Measurements from ENCODE around the gene CYP3A4.

The CYP3A4 gene

DNA sequence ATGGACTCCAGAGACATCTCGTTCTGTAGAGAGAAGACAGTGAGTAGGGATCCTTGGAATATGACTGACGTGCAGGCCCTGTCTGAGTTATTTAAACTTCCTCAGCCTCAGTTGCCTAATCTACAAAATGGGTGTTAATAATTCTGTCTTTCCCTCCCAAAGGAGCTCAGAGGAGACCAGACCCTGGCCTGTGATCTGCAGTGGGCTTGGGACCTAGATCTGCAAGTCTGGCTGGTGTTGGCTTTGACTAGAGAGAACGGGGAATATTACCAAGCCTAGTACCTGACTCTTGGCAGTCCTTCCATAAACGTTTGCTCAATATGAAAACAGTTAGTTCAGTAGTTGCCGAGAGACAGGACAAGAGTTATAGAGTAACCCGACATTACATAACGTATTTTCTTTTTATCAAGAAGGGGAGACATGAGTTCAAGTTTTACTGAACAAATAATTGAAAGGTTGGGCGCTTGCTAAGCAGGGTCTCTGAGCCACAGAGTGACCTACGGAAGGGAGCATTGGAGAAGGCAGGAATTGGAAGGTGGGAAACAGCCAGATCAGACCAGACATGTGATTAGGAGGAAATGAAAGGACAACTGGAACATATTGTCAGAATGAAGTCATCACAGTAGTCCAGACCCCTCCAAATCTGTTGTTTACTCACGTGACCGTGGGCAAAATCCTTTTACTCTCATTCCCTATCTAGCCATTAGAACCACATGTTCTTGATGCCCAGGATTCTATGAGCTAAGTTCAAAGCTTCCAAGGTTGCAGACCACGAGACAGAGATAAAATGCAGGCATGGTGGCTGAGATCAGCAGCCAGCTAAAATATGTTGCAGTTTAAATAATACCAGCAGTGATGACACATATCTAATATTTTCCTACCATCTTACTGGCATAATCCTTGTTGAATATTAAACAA lies 10.9 kb upstream of the CYP3A4 start:
- no peaks in the 10 kb centered on the region for H3K27me3 ChIP-seq (ENCODE audit: insufficient read depth, low read depth)
- no peaks in the 10 kb centered on the region for H3K79me2 ChIP-seq (ENCODE audit: insufficient read depth, low read depth)
- H4K20me1 ChIP-seq (ENCODE audit: insufficient read depth), result no peaks in the 10 kb centered on the region
- TF ChIP-seq, protein P1, sequence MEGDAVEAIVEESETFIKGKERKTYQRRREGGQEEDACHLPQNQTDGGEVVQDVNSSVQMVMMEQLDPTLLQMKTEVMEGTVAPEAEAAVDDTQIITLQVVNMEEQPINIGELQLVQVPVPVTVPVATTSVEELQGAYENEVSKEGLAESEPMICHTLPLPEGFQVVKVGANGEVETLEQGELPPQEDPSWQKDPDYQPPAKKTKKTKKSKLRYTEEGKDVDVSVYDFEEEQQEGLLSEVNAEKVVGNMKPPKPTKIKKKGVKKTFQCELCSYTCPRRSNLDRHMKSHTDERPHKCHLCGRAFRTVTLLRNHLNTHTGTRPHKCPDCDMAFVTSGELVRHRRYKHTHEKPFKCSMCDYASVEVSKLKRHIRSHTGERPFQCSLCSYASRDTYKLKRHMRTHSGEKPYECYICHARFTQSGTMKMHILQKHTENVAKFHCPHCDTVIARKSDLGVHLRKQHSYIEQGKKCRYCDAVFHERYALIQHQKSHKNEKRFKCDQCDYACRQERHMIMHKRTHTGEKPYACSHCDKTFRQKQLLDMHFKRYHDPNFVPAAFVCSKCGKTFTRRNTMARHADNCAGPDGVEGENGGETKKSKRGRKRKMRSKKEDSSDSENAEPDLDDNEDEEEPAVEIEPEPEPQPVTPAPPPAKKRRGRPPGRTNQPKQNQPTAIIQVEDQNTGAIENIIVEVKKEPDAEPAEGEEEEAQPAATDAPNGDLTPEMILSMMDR (conservative IDR thresholded peaks at IDR 0.05; ENCODE audit: low read depth, low read length), result no peak
- H3K36me3 ChIP-seq (ENCODE audit: insufficient read depth), result no peaks in the 10 kb centered on the region
- no peak overlapping the region for H3K4me2 ChIP-seq
- no peak overlapping the region for H3K4me3 ChIP-seq (IDR thresholded peaks at IDR 0.05; ENCODE audit: insufficient read depth, low read depth, low read length)
- no peaks in the 10 kb centered on the region for H3K4me1 ChIP-seq (ENCODE audit: low read depth, poor library complexity, severe bottlenecking)
- H2AFZ ChIP-seq (ENCODE audit: low read depth), result no peak overlapping the region
- no peak overlapping the region for H3K9ac ChIP-seq
- H3K27ac ChIP-seq, result no peak overlapping the region

DNA sequence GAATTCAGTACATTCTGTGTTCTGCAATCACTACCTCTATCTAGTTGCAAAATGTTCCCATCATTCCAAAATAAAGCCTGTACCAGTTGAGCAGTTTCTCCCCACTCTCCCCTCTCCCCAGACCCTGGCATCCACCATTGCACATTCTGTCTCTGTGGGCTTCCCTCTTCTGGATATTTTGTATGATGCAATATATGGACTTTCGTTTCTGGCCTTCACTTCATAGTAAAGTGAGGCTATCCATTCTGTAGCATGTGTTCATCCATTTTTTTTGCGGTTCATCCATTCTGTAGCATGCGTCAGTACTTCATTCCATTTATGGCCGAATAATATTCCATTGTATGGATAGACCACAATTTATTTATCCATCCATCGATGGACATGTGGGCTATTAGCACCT lies 9.5 kb upstream of the CYP3A4 start:
- no peaks in the 10 kb centered on the region for H4K20me1 ChIP-seq (ENCODE audit: insufficient read depth)
- H3K4me1 ChIP-seq (ENCODE audit: low read depth, poor library complexity, severe bottlenecking), result no peaks in the 10 kb centered on the region
- H3K9ac ChIP-seq, result no peak overlapping the region
- no peak overlapping the region for H3K27ac ChIP-seq
- no peaks in the 10 kb centered on the region for H3K36me3 ChIP-seq (ENCODE audit: insufficient read depth)
- H2AFZ ChIP-seq (ENCODE audit: low read depth), result no peak overlapping the region
- H3K4me2 ChIP-seq, result no peak overlapping the region
- no peak overlapping the region for H3K4me3 ChIP-seq (IDR thresholded peaks at IDR 0.05; ENCODE audit: insufficient read depth, low read depth, low read length)
- no peaks in the 10 kb centered on the region for H3K27me3 ChIP-seq (ENCODE audit: insufficient read depth, low read depth)
- TF ChIP-seq, protein P1 (conservative IDR thresholded peaks at IDR 0.05; ENCODE audit: low read depth, low read length), result no peak
- no peaks in the 10 kb centered on the region for H3K79me2 ChIP-seq (ENCODE audit: insufficient read depth, low read depth)

DNA sequence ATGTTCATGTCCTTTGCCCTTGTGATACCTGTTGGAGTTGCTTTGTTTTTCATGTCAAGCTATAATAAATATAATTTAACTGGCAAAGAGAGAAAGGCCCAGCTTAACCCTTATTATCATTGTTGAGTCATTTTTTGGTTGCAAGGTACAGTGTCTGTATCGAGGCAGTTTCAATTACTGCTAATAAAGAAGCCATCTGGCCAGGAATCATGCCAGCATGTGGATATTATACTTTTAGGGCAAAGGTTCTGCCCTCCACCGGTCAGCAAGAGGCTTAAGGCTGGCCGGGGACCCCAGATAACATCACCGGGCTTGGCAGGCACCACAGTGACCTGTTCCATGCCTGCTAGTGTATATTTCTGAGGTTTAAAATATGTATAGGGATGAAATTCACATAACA lies 9.0 kb upstream of the CYP3A4 start:
- no peaks in the 10 kb centered on the region for H3K4me1 ChIP-seq (ENCODE audit: low read depth, poor library complexity, severe bottlenecking)
- H3K27me3 ChIP-seq (ENCODE audit: insufficient read depth, low read depth), result no peaks in the 10 kb centered on the region
- H2AFZ ChIP-seq (ENCODE audit: low read depth), result no peak overlapping the region

DNA sequence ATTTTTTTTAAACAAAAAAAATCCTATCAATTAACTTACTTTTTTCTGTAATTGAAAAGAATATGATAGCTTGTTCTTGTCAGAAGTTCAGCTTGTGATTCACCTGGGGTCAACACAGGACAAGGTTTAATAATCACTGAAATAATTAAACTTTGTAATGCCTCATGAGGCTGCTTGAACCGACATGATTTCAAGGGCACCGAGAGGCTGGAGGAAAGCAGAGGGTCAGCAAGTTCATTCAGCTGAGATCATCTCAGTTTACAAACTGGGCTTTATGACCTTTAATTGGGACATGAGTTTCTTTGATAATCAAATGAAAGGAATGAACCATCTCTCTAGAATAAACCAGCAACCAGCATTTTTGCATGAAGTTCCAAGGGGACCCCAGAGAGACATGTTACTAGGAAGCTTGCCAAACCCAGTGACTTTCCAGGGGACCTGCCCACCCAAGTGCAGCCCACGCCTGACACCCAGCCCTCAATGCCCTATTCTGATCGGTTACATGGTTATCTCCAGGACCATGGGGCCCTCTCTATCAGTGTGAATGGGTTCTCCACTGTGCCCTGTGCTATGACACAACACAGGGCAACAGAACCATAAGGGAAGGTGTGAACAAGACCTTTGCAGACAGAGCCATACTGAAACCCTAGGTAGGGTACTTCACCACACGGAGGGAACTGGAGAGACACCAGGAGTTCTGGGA lies 7.8 kb upstream of the CYP3A4 start:
- Histone ChIP-seq H3K4me2 (no peak overlapping the region), H3K9ac (no peak overlapping the region)

More for the DNA sequence above, 9.0 kb upstream of the CYP3A4 start:
- no peak overlapping the region for H3K27ac ChIP-seq
- H3K36me3 ChIP-seq (ENCODE audit: insufficient read depth), result no peaks in the 10 kb centered on the region
- H3K9ac ChIP-seq, result no peak overlapping the region
- no peaks in the 10 kb centered on the region for H3K79me2 ChIP-seq (ENCODE audit: insufficient read depth, low read depth)
- H3K4me2 ChIP-seq, result no peak overlapping the region
- H4K20me1 ChIP-seq (ENCODE audit: insufficient read depth), result no peaks in the 10 kb centered on the region
- TF ChIP-seq, protein P1 (conservative IDR thresholded peaks at IDR 0.05; ENCODE audit: low read depth, low read length), result no peak
- no peak overlapping the region for H3K4me3 ChIP-seq (IDR thresholded peaks at IDR 0.05; ENCODE audit: insufficient read depth, low read depth, low read length)

More for the DNA sequence above, 7.8 kb upstream of the CYP3A4 start:
- TF ChIP-seq, protein P1 (conservative IDR thresholded peaks at IDR 0.05; ENCODE audit: low read depth, low read length), result no peak
- no peak overlapping the region for H3K4me3 ChIP-seq (IDR thresholded peaks at IDR 0.05; ENCODE audit: insufficient read depth, low read depth, low read length)
- H2AFZ ChIP-seq (ENCODE audit: low read depth), result no peak overlapping the region
- H3K27me3 ChIP-seq (ENCODE audit: insufficient read depth, low read depth), result no peaks in the 10 kb centered on the region
- no peaks in the 10 kb centered on the region for H4K20me1 ChIP-seq (ENCODE audit: insufficient read depth)
- H3K4me1 ChIP-seq (ENCODE audit: low read depth, poor library complexity, severe bottlenecking), result no peaks in the 10 kb centered on the region
- no peaks in the 10 kb centered on the region for H3K36me3 ChIP-seq (ENCODE audit: insufficient read depth)
- H3K27ac ChIP-seq, result no peak overlapping the region
- H3K79me2 ChIP-seq (ENCODE audit: insufficient read depth, low read depth), result no peaks in the 10 kb centered on the region

Data from KMS-11 (cell line).